ENCODE measurements around the gene SCAPER. TPM values are rescaled to one million over a fixed set of nuclear protein-coding genes. Genes with fewer than 3 reads are reported as not detected.

SCAPER gene
- total RNA-seq, 2 experiments from 2014 or later = 20.4 to 29.5 TPM

- no peak overlapping the region for H3K27ac Mint-ChIP-seq
- no peaks in the 10 kb centered on the region for H3K27me3 Mint-ChIP-seq
- no peak overlapping the region for H3K4me3 Mint-ChIP-seq
- peaks cover 2% of the 10 kb centered on the region for H3K36me3 Mint-ChIP-seq
- no peak for DNase-seq
- H3K4me1 Mint-ChIP-seq = no peaks in the 10 kb centered on the region
- no peaks in the 10 kb centered on the region for H3K9me3 Mint-ChIP-seq (ENCODE audit: low read depth)
- CTCF ChIA-PET = no interaction called here
- no peak for ATAC-seq
These were observed 518.2 kb downstream of the SCAPER start for GRCh38 chr15:76386926-76387325.

- Mint-ChIP-seq H3K27ac (no peak overlapping the region), H3K4me3 (no peak overlapping the region), H3K27me3 (no peaks in the 10 kb centered on the region), H3K36me3 (peaks cover 2% of the 10 kb centered on the region), H3K4me1 (no peaks in the 10 kb centered on the region), H3K9me3 (ENCODE audit: low read depth) (no peaks in the 10 kb centered on the region)
- DNase-seq (no peak), ATAC-seq (no peak)
- CTCF ChIA-PET = no interaction called here
These were observed 519.0 kb downstream of the SCAPER start for GRCh38 chr15:76386178-76386577.

GRCh38 chr15:76384409-76384808 is 520.7 kb downstream of the SCAPER start:
- Mint-ChIP-seq H3K27me3 (no peaks in the 10 kb centered on the region), H3K36me3 (peaks cover 4% of the 10 kb centered on the region)
- CTCF ChIA-PET = no interaction called here

GRCh38 chr15:76382987-76383728 is 522.0 kb downstream of the SCAPER start:
- CTCF ChIA-PET = no interaction called here
- no peak for DNase-seq
- H3K36me3 Mint-ChIP-seq = peaks cover 5% of the 10 kb centered on the region
- no peaks in the 10 kb centered on the region for H3K4me1 Mint-ChIP-seq
- H3K27ac Mint-ChIP-seq = no peak overlapping the region
- ATAC-seq = no peak
- H3K4me3 Mint-ChIP-seq = no peak overlapping the region
- no peaks in the 10 kb centered on the region for H3K9me3 Mint-ChIP-seq (ENCODE audit: low read depth)
- H3K27me3 Mint-ChIP-seq = no peaks in the 10 kb centered on the region

More at GRCh38 chr15:76384409-76384808, 520.7 kb downstream of the SCAPER start:
- H3K27ac Mint-ChIP-seq = no peak overlapping the region
- DNase-seq (no peak), ATAC-seq (no peak)
- H3K4me1 Mint-ChIP-seq = no peaks in the 10 kb centered on the region
- H3K9me3 Mint-ChIP-seq (ENCODE audit: low read depth) = no peaks in the 10 kb centered on the region
- H3K4me3 Mint-ChIP-seq = no peak overlapping the region

GRCh38 chr15:76381366-76381765 is 523.8 kb downstream of the SCAPER start:
- no peak overlapping the region for H3K4me3 Mint-ChIP-seq
- DNase-seq (no peak), ATAC-seq (no peak)
- H3K27me3 Mint-ChIP-seq = no peaks in the 10 kb centered on the region
- CTCF ChIA-PET = no interaction called here
- no peaks in the 10 kb centered on the region for H3K9me3 Mint-ChIP-seq (ENCODE audit: low read depth)
- no peaks in the 10 kb centered on the region for H3K4me1 Mint-ChIP-seq
- peaks cover 5% of the 10 kb centered on the region for H3K36me3 Mint-ChIP-seq
- H3K27ac Mint-ChIP-seq = no peak overlapping the region

- Mint-ChIP-seq H3K27me3 (no peaks in the 10 kb centered on the region), H3K9me3 (ENCODE audit: low read depth) (no peaks in the 10 kb centered on the region), H3K27ac (no peak overlapping the region), H3K4me3 (no peak overlapping the region), H3K4me1 (no peaks in the 10 kb centered on the region), H3K36me3 (peaks cover 5% of the 10 kb centered on the region)
- no peak for DNase-seq
- CTCF ChIA-PET = no interaction called here
- no peak for ATAC-seq
These were observed 524.9 kb downstream of the SCAPER start for GRCh38 chr15:76380249-76380648.

- no peaks in the 10 kb centered on the region for H3K4me1 Mint-ChIP-seq
- DNase-seq (no peak), ATAC-seq (no peak)
- H3K27ac Mint-ChIP-seq = no peak overlapping the region
- H3K4me3 Mint-ChIP-seq = no peak overlapping the region
- no peaks in the 10 kb centered on the region for H3K27me3 Mint-ChIP-seq
- H3K36me3 Mint-ChIP-seq = peaks cover 5% of the 10 kb centered on the region
- CTCF ChIA-PET = no interaction called here
- no peaks in the 10 kb centered on the region for H3K9me3 Mint-ChIP-seq (ENCODE audit: low read depth)
These were observed 526.4 kb downstream of the SCAPER start for GRCh38 chr15:76378691-76379090.

- no peaks in the 10 kb centered on the region for H3K27me3 Mint-ChIP-seq
- no peaks in the 10 kb centered on the region for H3K9me3 Mint-ChIP-seq (ENCODE audit: low read depth)
- H3K36me3 Mint-ChIP-seq = peaks cover 5% of the 10 kb centered on the region
- H3K4me3 Mint-ChIP-seq = no peak overlapping the region
- H3K27ac Mint-ChIP-seq = no peak overlapping the region
- ATAC-seq (no peak), DNase-seq (no peak)
- CTCF ChIA-PET = no interaction called here
- H3K4me1 Mint-ChIP-seq = no peaks in the 10 kb centered on the region
These were observed 527.4 kb downstream of the SCAPER start for GRCh38 chr15:76377751-76378150.

GRCh38 chr15:76377217-76377616 is 527.9 kb downstream of the SCAPER start:
- DNase-seq = no peak
- ATAC-seq = no peak
- no peaks in the 10 kb centered on the region for H3K27me3 Mint-ChIP-seq
- peaks cover 5% of the 10 kb centered on the region for H3K36me3 Mint-ChIP-seq
- no peak overlapping the region for H3K4me3 Mint-ChIP-seq
- H3K9me3 Mint-ChIP-seq (ENCODE audit: low read depth) = no peaks in the 10 kb centered on the region
- no peak overlapping the region for H3K27ac Mint-ChIP-seq
- CTCF ChIA-PET = no interaction called here
- no peaks in the 10 kb centered on the region for H3K4me1 Mint-ChIP-seq

GRCh38 chr15:76376816-76377215 is 528.3 kb downstream of the SCAPER start:
- CTCF ChIA-PET = no interaction called here
- Mint-ChIP-seq H3K4me1 (no peaks in the 10 kb centered on the region), H3K9me3 (ENCODE audit: low read depth) (no peaks in the 10 kb centered on the region), H3K27ac (no peak overlapping the region), H3K27me3 (no peaks in the 10 kb centered on the region), H3K36me3 (peaks cover 5% of the 10 kb centered on the region), H3K4me3 (no peak overlapping the region)
- DNase-seq = no peak
- ATAC-seq = no peak

GRCh38 chr15:76376029-76376428 is 529.1 kb downstream of the SCAPER start:
- DNase-seq (no peak), ATAC-seq (no peak)
- no peak overlapping the region for H3K27ac Mint-ChIP-seq
- H3K9me3 Mint-ChIP-seq (ENCODE audit: low read depth) = no peaks in the 10 kb centered on the region
- no peak overlapping the region for H3K4me3 Mint-ChIP-seq
- CTCF ChIA-PET = no interaction called here
- H3K36me3 Mint-ChIP-seq = peaks cover 5% of the 10 kb centered on the region
- no peaks in the 10 kb centered on the region for H3K4me1 Mint-ChIP-seq
- no peaks in the 10 kb centered on the region for H3K27me3 Mint-ChIP-seq

GRCh38 chr15:76368122-76368621 is 537.0 kb downstream of the SCAPER start:
- Mint-ChIP-seq H3K27ac (no peak overlapping the region), H3K27me3 (no peaks in the 10 kb centered on the region), H3K4me3 (no peak overlapping the region), H3K9me3 (ENCODE audit: low read depth) (no peaks in the 10 kb centered on the region), H3K36me3 (no peaks in the 10 kb centered on the region), H3K4me1 (no peaks in the 10 kb centered on the region)
- ATAC-seq = no peak
- no peak for DNase-seq
- CTCF ChIA-PET = no interaction called here

GRCh38 chr15:76366714-76367113 is 538.4 kb downstream of the SCAPER start:
- Mint-ChIP-seq H3K36me3 (no peaks in the 10 kb centered on the region), H3K4me1 (no peaks in the 10 kb centered on the region), H3K4me3 (no peak overlapping the region), H3K27me3 (no peaks in the 10 kb centered on the region), H3K9me3 (ENCODE audit: low read depth) (no peaks in the 10 kb centered on the region), H3K27ac (no peak overlapping the region)
- no peak for DNase-seq
- CTCF ChIA-PET = no interaction called here
- no peak for ATAC-seq

- CTCF ChIA-PET = no interaction called here
- no peak overlapping the region for H3K4me3 Mint-ChIP-seq
- DNase-seq (no peak), ATAC-seq (no peak)
- H3K27ac Mint-ChIP-seq = no peak overlapping the region
- no peaks in the 10 kb centered on the region for H3K36me3 Mint-ChIP-seq
- H3K27me3 Mint-ChIP-seq = no peaks in the 10 kb centered on the region
- no peaks in the 10 kb centered on the region for H3K4me1 Mint-ChIP-seq
- H3K9me3 Mint-ChIP-seq (ENCODE audit: low read depth) = no peaks in the 10 kb centered on the region
These were observed 541.9 kb downstream of the SCAPER start for GRCh38 chr15:76363251-76363650.

All from activated CD8-positive, alpha-beta memory T cell treated with anti-CD3 and anti-CD28 coated beads, Interleukin-2, amount 10 ng/mL, durations not matched to agents 7 days and 5 days (primary cell).